HG03442 (cell line): Measurements from ENCODE around the gene ACTR10.
"Not testable (repeated sequence)": the region's sequence is repeated elsewhere in the genome, so short reads cannot be mapped to it uniquely, and the experiment has no call there.

Experiments used
- ATAC-seq: cut with Tn5 transposase; IDR thresholded peaks from one replicate; pipeline ENCODE4 v1.9.1; 2021; ENCODE audit warnings: mild to moderate bottlenecking, moderate library complexity; ENCODE audit not compliant: unreplicated experiment

Gene ACTR10

DNA sequence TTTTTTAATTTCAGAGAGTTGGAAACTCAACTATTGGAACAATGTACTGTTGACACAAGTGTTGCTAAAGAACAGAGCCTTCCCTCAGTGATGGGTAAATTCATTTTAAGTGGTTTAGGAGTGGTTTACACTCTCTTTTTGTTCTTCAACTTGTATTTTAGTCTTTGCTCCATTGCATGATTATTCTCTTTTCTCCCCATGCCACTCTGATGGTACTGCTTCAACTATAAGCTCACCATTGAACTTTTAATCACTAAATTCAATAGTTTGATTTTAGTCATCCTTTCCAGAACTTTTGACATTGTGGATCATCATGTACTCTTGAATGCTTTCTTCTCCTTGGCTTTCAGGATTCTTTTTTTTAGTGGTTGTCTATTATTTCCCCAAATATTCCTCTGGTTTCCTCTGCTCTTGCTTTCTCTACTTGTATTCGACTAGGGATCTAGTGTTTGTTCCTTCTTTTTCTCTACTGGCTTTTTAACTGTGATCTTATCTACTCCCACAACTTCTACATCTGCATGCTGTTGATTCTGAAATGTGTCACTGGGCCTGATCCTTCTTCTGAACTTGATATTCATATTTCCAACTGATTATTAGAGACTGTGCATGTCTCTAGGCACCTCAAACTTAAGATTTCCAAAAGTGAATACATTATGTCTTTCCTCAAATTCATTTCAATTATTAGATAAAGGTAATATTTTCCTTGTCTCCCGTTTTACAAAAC, 15.4 kb downstream of the ACTR10 start:
- ATAC-seq: no peak

DNA sequence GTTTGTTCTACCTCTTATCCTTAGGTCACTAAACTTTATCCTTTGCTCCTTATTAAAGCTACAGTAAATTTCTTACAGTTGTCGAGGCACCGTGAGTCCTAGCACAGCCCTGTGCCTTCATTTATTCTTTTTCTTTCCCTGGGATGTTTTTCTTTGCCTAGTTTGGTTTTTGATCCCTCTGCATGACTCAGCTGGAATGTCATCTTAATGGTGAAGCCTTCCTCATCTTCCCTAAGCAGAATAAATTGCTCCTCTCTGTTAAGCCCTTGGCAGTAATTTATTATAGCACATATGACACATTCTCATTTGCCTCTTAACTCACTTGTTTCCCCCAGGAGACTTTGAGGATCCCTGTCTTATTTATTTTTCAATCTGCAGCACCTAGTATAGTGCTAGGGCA, 16.6 kb downstream of the ACTR10 start:
- no peak for ATAC-seq

DNA sequence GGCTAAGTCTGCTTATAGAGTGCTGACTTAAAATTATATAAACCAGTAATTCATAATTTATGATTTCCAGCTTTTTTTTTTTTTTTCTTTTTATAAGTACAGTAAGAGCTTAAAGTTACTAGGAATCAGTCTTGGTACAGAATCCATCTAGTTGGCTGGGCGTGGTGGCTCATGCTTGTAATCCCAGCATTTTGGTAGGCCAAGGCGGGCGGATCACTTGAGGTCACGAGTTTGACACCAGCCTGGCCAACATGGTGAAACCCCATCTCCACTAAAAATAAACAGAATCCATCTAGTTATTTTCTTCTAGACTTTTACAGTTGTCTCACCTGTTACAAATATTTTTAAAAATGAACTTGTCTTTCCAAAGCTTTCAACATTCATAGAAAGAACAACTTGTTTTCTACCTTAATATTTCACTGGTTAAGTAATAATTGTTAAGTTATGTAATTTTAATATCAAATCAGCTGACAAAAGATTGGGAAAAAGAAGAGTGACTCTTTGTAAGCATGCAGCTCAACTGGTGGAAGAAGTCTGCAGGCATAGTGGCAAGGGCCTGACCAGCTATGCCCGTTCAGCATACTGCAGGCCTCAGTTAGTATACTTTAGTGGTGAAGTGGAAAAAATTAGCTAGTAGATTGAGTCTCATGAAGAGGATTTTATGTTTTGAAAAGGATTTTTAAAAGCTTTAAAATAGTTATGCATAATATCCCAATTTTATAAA, 27.3 kb downstream of the ACTR10 start:
- no peak for ATAC-seq

DNA sequence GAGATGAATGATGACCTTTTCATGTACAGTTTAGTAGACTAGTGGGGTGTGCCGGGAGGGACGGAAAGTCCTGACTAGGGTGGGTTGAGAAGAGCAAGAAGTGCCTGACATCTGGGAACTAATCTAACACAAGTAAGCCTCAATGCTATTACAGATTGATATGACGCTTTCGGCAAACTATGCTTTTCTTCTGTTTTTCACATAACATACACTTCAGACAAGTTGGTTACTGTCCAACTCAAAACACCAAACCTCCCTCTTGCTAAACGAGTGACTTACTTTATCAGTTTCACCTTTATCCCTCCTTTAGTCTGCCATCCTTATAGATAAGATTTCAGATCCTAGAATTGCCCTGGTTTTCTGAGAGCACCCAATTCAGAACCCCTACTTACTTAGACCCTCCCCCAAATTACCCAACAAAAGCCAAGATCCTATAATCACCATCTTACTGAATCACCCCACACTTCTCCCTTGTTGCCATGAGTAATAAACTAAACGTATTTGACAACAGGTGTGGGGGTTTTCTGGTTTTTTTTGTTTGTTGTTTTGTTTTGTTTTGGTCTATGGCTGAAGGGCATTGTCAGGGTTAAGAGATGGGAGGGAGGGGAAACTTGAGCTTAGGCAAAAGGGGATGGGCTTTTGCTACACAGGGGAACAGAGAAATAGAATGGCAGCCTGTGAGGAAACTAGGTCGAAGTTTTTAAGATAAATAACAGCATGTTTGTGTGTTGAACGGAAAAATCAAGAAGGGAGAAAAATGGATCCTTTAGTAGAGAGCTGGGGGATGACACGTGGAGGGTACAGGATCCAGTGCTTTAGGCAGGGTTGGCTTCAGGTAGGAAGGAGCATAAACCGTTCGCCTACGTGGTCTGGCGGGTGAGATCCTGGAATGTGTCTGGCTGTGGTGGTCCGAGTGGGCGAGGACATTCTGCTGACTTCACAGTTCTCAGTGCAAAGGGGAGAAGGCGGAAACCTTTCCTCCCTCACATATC, 38.6 kb downstream of the ACTR10 start:
- no peak for ATAC-seq

- no peak for ATAC-seq
Measured at GRCh38 chr14:58239244-58240195, 39.6 kb downstream of the ACTR10 start.

- ATAC-seq: peak; percentile 34
Measured at GRCh38 chr14:58243790-58244555, 44.0 kb downstream of the ACTR10 start.

DNA sequence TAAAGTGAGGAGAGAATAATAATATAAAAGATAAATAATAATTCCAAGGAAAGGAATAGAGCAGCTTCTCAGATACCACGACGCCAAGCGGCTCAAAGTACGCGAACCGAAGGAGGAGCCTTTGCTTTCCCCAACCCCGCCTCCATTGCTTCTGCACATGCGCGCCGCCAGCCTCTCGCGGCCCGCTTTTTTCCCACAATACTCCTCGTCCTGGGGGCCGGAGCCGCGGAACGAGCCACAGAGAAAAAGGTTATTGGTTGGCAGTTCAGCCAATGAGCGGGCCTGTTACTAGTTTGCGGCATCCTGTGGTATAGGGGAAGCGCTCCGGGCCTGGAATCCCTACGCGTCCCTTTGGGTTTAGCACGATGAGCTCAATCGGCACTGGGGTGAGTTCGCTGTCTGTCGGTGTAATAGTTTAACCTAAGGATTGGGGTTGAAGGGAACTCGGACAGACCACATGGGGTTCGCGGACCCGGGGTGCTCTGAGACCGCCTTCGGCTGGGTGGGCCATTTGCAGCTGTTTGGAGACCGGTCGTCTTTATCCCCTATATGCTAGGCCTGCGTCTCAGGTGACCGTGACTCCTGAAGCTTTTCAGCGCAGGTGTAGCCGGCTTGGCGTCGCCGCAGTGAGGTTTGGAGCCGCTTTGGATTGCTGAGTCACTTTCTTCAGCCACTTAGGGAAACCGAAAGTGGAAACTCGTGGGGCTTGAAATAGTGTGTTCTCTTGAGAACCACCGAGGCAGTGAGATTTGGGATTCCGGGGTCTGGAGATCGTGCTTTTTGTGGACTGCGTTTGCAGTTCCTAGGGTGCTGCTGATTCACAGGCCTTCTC, 44.8 kb downstream of the ACTR10 start, which contains the start of gene PSMA3:
Gene PSMA3 (plus strand): TSS at position 288 of the 832 bp plus-strand sequence. CDS start 78 bp downstream, at position 366.
- ATAC-seq: peak; percentile 93

DNA sequence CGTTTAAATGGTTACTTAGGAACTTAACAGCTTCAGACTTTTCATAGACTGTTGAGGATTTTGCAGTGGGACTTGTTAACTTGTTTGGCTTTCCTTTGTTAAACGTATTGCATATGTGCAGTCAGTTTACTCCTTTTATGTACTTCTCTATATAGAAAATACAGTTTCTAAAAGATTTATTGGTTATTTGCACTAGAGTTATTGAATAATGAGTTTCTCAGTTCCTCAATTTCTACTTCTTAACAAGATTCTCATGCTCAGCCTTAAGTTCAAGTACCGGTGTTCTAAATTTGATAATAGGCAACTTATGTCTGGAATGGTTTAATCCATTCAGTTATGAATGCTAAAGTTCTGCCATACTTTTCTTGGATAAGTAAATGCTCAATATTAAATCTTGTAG, 45.6 kb downstream of the ACTR10 start:
- no peak for ATAC-seq

DNA sequence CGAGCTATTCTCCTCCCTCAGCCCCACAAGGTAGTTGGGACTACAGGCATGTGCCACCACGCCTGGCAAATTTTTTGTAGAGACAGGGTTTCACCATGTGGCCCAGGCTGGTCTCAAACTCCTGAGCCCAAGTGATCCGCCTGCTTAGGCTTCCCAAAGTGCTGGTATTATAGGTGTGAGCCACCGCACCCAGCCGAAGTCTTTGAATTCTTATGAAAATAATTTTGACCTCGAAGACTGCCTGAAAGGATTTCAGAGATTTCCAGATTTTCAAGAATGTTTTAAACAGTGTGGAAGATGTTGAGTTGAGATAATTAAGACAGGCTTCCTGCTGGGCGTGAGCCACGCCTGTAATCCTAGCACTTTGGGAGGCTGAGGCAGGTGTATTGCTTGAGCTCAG, 49.7 kb downstream of the ACTR10 start:
- no peak for ATAC-seq

DNA sequence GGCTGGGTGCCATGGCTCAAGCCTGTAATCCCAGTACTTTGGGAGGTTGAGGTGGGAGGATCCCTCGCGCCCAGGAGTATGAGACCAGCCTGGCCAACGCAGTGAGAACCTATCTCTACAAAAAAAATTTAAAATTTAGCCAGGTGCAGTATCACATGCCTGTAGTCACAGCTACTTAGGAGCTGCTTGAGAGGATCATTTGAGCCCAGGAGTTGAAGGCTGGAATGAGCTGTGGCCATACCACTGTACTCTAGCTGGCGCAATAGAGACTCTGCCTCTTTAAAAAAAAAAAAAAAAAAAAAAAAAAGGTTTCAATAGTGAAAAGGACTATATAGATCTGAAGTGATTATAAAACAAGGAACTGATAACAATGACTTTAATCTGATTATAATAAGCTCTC, 58.2 kb downstream of the ACTR10 start:
- no peak for ATAC-seq

GRCh38 chr14:58262005-58262404, 62.1 kb downstream of the ACTR10 start:
- not testable (repeated sequence) for ATAC-seq

- no peak for ATAC-seq
Measured at GRCh38 chr14:58265401-58265800, 65.5 kb downstream of the ACTR10 start.

GRCh38 chr14:58270628-58271027, 70.7 kb downstream of the ACTR10 start:
- no peak for ATAC-seq

- ATAC-seq: no peak
Measured at GRCh38 chr14:58272588-58273372, 72.8 kb downstream of the ACTR10 start.

DNA sequence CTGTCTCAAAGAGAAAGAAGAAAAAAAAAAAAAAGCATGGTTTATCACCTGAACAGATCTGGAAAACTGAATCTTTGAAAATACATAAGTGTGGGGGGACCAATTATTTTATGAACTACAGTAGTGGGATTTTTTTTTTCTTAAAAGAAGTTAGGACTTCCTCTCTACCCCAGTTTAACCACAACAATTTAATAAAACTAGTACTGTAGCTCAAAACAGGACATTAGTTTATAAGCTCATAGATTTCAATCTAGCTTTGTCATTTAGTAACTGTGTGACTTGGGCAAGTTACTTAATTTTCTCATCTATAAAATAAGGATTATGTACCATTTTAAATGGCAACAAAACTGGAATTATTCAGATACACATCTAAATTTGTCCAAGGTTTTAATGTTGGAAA, 74.9 kb downstream of the ACTR10 start:
- ATAC-seq: no peak

GRCh38 chr14:58275527-58276190, 75.7 kb downstream of the ACTR10 start:
- ATAC-seq: no peak

DNA sequence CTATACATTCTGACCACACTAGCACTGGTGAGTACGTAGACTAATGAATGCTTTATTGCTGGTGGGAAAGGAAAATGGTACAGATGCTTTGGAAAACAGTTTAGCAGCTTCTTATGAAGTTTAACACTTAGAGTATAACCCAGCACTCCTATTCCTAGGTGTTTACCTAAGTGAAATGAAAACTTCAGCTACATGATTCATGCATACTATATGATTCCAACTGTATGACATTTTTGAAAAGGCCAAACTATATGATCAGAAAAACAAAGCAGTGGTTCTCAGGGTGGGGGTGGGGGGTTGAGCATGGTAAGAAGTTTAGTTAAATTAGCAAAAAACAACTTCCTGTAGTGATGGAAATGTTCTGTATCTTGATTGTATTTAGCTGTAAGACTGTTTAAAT, 76.3 kb downstream of the ACTR10 start:
- no peak for ATAC-seq
